Suppressor macrophage treated with lipopolysaccharide for 4 hours (primary cell): Measurements from ENCODE around the gene DPP7.
"Not testable (repeated sequence)": the region's sequence is repeated elsewhere in the genome, so short reads cannot be mapped to it uniquely, and the experiment has no call there.

ENCODE experiments used
- DNase-seq: peaks from one replicate; pipeline ENCODE4 v3.0.0-alpha.2; 2020

DPP7 gene

GRCh38 chr9:137069508-137070091 is 44.9 kb downstream of the DPP7 start:
- no peak for DNase-seq

GRCh38 chr9:137068539-137069507 is 45.7 kb downstream of the DPP7 start:
- DNase-seq, result no peak

DNA sequence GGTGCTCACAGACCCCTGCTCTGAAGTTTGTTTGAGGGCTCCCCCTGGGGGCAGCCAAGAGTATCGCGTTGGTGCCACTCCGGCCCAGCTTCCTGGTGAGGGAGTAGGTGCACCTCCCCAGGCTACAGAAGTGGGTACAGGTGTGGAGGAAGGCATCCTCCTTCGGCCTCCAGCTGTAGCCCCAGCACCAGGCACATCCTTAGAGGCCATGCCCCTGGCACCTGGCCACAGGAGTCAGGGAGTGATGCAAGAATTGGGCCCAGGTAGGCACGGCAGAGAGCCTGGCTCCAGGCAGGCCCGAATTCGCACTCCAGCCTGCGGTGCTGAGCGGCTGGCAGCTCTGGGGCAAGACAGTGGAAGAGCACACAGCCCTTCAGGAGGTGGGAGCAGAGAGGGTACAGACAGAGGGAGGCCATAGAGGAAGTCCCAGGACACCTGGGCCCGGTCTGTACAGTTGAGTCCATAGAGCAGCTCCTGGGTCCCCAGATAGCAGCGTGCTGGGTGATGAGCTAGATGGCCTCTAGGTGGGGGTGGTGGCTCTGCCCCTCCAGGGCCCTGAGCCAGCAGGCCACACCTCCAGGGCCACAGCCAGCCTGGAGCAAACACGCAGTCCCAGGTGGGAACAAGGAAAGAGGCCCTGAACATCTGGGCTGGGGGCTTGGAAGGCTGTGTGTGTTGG is 46.5 kb downstream of the DPP7 start:
- peak; percentile 87 for DNase-seq

- no peak for DNase-seq
Measured at GRCh38 chr9:137066096-137066861, 48.3 kb downstream of the DPP7 start.

DNA sequence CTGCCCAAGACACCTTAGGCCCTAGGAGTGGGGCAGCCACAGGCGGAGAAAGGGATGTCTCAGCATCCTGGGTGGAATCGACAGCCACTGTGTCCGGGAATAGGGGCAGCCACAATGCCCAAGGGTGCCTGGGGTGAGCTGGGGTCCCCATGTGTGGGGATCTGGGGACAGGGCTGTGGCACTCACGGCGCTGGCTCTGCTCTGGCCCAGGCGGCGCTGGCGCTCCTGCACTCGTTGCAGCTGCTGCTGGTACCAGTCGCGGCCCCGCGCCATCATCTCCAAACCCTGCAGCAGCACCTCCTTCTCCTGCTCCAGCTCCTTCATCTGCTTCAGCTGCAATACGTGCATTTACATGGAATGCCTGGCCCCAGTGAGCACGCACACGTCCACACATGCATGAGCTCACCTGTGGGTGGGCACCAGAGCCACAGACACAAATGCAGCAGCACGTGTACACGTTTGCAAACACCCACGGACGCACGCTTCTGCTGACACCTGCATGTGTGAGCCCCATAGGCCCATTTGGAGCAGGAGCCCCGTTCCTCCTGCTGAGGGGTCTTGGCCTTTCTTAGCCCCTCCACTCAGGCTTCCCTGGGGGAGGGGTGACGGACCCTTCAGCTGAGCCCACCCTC is 49.1 kb downstream of the DPP7 start:
- DNase-seq, result no peak

DNA sequence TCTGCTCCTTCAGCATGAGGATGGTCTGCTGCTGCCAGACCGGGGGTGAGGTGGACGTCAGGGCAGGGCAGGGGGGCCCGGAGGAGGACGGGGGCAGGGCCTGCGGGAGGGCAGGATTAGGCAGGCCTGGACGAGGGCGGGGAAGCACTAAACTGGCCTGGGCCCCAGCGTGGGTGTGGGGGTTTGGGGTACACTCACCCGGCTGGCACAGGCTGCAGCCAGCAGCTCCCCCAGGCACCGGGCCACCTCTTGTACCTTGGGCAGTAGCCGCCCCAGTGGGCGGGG is 49.7 kb downstream of the DPP7 start:
- no peak for DNase-seq

DNA sequence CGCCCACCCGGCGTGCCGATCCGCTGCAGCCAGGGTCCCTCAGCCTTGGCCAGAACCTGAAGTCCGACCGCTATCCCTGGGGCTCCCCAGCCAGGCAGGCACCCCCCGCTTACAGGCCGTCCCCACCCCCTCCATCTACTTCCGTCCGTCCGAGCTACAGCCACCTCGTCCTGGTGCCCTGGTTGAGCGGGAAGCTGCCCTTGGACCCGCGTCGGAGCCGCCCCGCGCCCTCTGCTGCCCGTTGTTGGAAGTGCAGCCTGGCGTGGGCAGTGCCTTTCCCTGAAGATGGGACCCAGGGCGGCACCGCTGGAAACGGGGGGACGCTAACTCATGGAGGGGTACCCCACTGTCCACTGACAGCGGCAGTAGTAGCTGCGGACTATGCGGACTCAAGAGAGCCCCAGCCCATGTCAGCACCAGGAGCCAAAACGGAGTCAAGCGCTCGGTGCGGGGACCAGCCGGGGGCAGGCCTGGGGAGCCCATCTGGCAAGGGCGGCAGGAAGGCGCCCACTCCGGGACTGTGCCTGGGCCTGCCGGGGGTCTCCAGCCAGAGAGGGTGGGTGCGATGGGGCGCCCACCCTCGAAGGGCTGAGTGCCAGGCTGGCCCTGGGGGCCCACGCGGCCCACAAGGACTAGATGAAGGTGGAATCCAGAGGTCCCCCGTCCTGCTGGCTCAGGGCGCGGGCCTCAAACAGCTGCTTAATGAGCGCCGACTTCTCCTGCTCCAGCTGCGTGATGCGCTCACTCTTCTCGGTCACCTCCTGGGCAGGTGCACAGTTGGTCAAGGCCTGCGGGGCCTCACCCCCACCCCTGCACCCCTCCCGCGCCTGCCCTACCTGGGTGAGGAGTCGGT is 50.3 kb downstream of the DPP7 start:
- peak; percentile 80 for DNase-seq

DNA sequence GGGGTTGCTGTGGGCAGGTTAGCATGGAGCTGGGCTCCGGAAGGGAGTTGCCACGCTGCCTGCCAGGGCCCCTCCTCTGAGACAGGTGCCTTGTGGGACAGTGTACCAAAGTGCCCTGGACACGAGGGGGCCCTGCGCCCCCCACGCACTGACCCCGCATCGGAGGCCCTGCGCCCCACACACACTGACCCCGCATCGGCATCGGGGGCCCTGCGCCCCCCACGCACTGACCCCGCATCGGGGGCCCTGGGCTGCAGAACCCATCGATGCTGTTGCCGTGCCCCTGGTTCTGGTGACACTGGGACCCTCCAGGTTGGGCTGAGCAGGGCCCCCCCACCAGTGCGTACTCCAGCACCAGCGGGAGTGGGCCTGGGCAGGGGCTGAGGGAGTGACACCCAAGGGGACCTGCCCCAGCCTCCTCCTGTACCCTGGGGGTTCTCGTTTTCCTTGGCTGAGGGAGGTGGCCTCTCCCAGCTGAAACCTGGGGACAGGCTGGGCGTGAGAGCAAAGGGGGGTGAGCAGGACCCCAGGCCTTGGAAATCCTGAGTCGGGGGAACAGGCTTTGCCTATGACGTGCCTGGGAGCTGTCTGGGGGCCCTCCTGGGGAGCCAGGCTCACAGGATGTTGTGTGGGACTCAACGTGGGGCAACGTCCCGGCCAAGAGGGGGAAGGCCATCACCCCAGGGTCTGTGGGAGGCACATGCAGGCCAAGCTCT is 51.1 kb downstream of the DPP7 start:
- DNase-seq, result no peak

DNA sequence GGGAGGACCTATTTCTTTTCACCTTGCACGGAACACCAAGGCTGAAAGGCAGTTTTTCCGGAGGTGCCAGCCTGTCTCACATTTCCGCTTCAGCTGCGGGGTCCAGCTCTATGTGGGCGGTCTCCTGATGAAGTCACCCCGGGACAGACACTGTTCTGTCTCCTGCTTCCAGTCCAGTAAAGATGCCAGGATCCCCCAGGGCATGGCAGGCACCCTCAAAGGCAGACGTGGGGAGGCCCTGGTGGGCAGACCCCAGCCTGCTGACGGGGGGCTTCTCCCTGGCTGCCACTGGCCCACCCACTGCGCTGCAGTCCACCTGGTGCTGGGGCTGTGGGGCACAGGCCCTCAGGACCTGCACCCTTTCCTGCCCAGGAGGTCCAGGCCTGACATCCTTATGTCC is 51.7 kb downstream of the DPP7 start:
- DNase-seq, result not testable (repeated sequence)

- no peak for DNase-seq
Measured at GRCh38 chr9:137062384-137062783, 52.1 kb downstream of the DPP7 start.
